ENCODE data around the gene PYY.
"Not testable (repeated sequence)": the region's sequence is repeated elsewhere in the genome, so short reads cannot be mapped to it uniquely, and the experiment has no call there.

PYY gene

DNA sequence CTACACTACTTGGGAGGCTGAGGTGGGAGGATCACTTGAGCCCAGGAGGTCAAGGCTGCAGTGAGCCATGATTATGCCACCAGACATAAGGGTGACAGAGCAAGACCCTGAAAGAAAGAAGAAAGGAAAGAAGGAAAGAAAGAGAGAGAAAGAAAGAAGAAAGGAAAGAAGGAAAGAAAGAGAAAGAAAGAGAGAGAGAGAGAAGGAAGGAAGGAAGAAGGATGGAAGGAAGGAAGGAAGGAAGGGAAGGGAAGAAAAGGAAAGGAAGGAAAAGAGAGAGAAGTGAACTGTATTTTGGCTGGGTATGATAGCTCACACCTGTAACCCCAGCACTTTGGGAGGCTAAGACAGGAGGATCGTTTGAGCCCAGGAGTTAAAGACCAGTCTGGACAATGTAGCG, 24.3 kb upstream of the PYY start:
- DNase-seq = no peak

DNA sequence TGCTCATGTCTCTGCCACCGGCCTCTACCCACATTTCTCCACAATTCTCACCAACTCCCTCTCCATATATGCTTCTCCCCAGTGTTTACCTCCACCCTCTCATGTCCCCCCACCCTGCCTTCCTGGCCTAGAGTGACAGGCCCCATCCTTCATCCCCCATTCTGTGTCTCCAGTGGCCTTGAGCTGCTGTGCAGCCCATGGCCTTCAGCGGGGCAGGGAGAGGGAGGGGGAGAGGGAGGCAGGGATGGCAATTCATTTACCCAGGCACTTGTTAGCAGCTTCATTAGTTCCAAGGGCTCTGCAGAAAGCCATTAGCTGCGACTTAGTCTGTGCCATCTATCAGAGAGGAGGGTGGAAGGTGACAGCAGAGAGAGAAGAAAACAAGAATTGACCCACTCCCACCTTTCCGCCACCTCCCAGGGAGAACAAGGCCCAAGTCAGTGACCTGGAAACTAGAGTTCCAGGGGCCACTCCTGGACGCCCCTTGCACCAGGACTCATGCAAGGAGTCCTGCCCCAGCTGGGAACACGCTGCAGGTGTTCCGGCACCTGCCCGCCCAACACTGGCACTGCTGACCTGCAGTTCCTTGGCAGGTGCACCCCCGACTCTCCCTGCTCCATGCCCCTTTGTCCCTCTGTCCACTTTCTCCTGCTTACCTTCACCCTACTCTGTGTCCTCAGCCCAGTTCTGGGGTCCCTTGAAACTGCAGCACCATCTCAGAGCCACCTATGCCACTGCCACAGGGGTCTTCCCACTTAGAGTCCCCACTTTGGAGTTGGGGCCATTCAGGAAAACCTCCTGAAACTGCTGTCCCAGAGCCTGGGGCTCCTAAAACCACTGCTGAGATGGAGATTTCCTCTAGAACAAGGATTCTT, 23.5 kb upstream of the PYY start:
- DNase-seq = no peak

DNA sequence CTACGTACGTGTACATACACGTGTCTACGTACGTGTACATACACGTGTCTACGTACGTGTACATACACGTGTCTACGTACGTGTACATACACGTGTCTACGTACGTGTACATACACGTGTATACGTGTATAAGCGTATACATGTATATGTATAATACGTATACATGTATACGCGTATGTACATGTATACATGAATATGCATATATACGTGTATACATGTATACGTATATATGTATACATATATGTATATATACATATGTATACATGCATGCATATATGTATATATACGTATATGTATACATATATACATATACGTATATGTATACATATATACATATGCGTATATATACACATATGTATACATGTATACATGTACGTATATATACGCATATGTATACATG, 22.2 kb upstream of the PYY start:
- no peak for DNase-seq

DNA sequence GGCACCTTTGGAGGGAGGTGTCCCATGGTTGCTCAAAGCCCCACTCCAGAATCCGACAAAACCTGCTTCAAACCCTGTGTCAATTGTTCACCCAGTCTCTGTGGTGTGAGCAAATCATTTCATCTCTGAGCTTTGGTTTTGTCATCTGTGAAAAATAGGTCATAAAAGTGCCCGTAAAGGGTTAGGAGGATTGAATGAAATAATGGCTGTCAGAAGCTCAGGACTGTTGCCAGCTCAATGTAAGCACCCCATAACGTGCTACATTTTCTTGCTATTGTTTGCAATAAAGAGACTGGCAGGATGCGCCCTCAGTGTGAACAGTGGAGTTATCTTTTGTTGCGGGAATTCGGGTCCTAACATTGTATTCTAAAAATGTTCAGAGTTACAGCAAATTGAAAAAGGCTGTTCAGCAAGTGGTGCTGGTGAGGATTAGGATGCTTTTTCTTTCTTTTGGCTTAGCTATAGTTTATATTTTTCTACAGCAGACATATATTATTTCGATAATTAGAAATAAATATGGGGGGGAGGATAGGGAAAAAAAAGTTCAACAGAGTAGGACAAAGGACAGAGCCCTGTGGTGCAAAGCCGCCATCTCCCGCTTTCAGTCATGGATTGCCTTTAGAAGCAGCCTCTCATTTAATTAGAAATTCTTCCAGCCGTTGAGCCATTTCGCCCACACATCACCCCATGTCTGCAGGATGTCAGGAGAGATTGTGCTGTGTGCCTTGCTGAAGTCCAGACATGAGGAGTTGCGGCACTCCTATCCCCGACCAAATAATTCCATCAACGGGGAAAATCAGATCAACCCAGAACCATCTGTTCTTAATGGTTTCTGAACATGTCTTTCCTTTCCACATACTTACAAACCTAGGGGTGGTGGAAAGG, 20.9 kb upstream of the PYY start:
- DNase-seq = no peak

DNA sequence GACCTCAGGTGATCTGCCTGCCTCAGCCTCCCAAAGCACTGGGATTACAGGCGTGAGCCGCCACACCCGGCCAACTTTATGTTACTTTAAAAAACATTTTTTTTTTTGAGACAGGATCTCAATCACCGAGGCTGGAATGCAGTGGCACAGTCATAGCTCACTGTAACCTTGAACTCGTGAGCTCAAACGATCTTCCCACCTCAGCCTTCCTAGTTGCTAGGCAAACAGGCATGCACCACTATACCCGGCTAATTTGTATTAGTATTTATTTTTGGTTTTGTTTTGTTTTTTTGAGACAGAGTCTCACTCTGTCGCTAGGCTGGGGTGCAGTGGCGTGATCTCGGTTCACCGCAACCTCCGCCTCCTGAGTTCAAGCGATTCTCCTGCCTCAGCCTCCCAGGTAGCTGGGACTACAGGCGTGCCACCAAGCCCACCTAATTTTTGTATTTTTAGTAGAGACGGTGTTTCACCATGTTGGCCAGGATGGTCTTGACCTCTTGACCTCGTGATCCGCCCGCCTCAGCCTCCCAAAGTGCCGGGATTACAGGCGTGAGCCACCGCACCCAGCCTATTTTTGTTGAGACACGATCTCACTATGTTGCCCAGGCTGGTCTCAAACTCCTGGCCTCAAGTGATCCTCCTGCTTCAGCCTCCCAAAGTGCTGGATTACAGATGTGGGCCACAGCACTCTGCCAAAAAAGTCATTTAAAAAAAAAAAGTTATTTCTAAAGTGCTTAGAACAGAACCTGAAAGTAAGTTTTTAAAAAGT, 18.9 kb upstream of the PYY start:
- DNase-seq = not testable (repeated sequence)

DNA sequence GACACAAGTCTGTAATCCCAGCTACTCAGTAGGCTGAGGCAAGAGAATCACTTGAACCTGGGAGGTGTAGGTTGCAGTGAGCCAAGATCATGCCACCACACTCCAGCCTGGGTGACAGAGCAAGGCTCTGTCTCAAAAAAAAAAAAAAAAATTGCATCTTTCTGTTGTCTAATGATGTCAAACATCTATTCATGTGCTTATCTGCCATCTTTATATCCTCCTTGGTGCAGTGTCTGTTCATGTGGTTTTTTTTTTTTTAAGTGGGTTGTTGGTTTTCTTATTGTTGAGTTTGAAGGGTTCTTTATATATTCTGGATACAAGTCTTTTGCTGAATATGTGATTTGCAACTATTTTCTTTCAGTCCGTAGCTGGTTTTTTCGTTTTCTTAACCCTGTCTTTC, 17.7 kb upstream of the PYY start:
- DNase-seq = not testable (repeated sequence)

DNA sequence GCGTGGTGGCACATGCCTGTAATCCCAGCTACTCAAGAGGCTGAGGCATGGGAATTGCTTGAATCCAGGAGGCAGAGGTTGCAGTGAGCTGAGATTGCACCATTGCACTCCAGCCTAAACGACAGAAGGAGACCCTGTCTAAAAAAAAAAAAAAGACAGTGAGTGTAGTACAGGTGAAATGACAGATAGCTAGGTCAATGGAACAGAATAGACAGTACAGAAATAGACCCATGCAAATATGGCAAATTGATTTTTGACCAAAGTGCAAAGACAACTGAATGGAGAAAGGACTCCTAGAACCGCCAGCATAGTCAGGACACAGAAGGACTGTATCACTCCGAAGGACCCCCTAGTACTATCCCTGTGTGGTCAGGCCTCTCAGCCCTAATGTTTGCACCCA, 16.6 kb upstream of the PYY start:
- no peak for DNase-seq

DNA sequence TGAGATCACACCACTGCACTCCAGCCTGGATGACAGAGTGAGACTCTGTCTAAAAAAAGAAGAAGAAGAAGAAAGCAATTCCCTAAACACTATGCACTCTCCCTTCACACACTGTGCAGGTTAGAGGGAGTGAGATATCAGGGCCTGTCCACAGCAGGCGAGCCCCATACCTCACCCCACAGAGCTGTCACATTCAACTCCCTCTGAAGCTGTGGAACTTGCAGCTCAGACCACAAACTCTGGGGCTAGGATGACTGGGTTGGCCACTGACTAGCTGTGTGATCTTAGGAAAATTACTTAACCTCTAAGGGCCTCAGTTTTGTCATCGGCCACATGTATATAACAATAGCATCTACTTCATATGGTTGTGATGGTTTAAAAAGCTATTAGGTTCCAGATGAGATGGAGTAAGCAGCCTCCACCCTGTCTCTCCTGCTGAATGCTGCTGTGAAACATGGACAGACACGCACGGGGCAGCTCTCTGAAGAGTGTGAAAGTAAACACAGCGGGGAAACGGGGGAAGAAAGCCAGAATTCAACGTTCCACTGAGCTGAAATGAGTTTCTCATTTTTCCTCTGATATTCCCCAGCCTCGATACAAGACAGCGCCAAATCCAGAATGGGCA, 13.6 kb upstream of the PYY start:
- no peak for DNase-seq

DNA sequence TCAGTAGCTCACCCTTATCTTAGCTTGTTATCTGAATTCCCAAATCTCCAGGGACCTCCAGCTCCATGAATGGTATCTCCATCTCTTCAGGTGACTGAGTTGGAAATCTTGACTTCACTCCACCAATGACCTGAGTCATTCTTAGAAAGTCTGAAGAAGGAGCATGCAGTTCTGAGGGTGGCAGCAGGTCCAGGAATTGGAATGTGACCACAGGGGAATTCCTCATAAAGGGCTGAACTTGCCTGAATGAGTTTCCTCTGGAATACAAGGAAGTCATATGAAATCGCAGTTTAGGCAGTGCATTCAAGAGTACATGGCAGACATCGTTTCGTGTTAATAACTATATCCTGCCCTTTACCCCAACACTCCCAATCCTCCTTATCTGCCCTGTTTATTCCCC, 12.5 kb upstream of the PYY start:
- DNase-seq = no peak

DNA sequence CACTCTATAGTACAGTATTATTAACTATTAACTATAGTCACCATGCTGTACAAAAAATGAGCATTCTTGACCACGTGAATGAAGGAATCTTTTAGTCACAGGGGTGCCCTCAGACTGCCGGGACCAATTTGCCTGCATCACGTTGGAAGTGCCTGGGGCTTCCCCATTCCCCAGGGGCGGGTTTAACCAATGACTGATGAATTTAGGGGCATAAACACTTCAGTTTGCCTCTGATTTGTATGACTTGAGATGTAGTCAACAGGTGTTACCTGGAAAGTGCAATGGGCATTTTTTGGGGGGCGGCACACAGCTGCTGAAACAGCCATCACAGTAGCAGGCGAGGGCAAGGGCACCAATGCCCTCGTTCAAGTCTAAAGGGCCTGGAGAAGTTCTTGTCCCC, 8.7 kb upstream of the PYY start:
- no peak for DNase-seq

DNA sequence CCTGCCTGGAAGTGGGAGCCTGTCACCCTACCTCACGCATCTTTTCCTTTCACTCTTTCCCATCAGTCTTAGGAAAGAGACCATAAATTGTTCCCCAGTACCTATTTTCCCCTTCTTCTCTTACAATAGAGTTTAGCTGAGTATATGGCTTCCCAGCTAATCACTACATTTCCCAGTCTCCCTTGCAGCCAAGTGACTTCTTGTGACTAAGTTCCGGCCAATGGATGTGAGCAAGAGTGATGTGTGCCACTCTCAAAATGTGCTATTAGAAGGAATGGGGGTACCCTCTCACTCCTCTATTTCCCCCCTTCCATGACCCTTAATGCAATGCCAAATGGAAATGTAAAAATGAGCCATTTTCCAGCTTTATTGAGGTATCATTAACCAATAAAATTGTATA, 8.2 kb upstream of the PYY start:
- DNase-seq = no peak

DNA sequence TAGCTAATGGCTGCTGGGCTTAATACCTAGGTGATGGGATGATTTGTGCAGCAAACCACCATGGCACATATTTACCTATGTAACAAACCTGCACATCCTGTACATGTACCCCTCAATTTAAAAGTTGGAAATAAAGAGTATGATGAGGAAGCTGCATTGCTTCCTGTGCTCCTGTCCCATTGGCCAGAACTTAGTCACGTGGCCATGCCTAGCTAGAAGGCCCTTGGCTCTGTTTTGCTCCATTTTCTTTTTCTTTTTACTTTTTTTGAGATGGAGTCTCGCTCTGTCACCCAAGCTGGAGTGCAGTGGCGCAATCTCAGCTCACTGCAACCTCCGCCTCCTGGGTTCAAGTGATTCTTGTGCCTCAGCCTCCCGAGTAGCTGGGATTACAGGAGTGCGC, 7.6 kb upstream of the PYY start:
- DNase-seq = not testable (repeated sequence)

DNA sequence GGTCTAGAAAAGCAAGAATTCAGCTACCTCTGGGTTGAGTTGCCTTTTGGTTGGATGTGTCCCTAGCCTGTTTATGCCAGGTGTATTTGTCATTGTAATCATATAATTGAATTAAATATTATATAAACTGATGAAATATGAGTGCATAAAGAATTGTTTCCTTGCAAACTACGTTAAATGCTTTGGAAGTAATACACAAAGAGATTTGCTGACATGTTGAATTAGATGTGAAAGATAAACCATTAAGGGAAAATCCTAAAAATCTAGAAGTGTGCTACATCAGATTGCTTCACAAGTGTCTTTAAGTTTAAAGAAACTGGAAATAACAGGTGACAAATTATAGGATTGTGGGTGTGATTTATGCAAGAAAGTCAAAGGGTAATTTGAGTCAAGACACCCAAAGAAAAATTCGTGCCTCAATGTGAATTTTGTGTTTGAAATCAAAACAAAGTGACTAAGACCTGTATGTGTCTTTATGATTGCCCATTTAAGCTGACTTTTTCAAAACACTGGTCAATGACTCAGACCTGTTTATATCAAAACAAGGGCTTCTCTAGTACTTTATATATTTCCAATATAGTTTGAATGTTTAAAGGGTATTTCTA, 5.1 kb upstream of the PYY start:
- no peak for DNase-seq

DNA sequence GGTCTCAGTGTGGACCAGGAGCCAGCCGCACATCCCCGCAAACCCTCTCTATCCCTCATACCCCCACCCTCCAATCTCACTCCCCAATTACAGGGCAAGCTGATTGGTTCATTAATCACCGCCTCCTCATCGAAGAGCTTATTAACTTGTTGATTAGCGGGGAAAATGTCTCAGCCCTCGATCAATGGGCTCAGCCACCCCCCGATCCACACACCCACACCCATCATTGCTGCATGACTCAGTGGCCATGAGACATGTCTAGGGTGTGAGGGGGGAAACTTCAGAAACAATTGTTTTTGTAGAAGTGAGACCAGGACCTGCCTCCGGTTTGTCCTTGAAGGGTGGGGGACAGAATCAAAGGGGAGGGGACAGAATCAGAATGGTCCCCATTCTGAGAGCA, 2.5 kb upstream of the PYY start:
- no peak for DNase-seq

DNA sequence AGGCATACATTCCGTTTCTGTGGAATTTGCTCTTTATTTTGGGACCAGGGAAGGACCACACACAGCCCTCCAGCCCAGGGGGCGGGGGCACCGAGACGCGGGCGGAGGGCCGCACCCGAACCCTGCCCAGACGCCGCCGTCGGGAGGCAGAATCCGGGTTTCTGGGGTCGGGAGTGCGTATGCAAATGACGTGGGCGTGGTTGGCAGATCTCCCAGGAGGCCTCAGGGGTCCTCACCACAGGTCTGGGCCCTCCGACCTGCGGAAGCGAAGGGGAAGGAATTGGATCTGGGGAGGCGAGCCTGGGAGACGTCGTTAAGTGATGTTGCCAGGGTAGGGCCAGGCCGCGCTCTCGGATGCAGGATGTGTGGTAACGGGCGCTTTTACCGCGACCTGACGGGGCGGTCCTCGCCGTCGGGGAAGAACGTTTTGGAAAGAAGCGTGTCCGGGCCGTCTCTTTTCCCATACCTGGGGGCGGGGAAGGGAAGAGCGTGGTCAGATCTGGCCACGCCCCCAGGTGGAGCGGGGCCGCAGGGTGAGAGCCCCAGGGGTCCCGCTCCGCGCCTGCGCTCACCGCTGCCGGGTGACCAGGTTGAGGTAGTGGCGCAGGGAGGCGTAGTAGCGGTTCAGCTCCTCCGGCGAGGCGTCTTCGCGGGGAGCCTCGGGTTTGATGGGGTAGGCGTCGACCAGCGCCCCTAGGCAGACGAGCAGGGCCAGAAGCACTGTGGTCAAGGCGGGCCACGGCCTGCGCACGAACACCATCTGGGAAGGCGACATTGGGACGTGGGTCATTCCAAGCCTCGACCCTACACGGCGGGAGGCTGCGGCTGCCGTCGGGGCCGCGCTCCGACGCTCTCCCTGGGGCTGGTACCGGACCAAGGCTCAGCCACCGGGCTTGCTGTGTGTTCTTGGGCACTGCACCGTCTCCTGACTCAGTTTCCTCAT, 745 bp downstream of the PYY start:
- no peak for DNase-seq

DNA sequence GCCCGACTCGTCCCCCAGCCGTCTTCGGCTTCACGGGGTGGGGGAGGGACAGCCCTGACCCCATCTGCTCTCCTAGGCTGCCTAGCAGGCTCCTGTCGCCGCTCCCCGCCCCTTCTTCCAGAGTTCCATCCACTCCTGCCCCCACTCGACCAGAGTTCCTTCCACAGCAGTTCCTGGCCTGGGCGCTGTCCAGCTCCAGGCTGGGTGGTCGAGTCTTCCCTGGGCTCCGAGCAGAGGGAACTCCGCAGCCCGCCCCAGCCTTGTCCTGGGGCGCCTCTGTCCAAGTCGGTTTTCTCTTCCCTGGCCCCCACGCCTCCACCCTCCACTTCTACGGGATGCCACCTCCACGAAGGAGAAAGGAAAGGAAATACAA, 1.4 kb downstream of the PYY start:
- no peak for DNase-seq

DNA sequence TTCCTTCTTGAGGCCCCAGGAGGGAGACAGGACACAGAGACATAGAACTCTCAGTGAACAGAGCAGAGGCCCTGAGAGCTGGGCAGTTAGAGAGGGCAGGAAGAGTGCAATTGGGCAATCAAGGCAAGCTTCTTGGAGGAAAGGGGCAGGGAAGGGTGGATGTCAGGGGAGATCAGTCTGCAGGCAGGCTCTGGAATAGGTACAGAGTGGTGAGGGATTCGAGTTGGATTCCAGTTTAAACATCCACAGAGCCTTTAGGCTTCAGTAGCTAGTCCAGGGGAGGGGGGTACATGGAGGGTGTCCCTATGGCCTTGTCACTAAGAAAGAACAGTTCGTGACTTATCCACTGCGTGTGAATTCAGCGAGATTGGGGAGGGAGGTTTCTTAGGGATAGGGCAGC, 2.0 kb downstream of the PYY start:
- no peak for DNase-seq

DNA sequence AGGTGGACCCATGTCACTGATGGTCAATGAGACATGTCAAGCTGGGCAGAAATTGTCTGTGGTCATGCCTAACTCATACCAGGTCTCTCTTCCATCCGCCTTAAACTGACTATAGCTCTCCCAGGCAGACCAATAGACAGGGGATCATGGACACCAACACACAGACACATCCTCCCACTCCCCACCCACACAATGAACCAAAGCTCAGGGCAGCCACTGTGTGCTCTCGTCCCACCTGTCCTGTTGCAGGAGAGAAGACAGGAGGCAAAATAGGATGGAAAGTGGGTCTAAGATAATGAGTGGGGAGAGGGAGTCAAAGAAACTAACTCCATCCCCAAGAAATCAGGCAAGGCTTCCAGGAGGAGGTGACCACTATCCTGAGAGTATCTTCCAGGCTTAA, 3.2 kb downstream of the PYY start:
- no peak for DNase-seq

DNA sequence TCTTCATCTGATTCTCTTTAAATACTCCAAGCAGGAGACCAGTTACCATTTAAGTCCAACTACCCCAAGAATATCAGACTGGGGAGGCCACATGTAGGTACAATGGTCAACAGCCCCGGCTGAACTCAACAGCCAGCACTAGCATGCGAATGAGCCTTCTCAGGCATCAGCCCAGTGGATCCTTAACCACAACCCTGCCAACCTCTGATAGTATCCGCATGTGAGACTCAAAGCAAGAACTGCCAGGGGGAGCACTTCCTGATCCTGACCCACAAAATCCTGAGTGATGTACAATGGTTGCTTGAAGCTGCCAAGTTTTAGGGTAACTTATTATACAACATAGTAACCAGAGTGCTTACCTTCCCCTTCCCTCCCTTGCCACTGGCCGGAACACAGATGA, 4.0 kb downstream of the PYY start:
- DNase-seq = no peak

DNA sequence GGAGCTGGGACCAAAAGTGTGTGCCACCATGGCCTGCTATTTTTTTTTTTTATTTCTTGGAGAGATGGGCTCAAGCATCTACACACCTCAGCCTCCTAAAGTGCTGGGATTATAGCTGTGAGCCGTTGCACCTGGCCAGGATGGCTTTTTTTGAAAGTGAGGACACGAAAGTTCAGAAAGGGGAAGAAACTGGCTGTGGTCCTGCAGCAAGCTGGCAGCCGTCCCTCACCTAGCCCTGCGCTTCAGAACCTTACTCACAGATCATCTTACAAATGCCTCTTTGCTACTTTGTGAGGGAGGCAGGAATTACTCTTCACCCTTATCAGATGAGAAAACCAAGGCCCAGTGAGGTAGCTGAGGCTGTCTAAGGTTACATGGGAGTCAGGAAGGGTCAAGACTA, 7.0 kb downstream of the PYY start:
- DNase-seq = no peak

DNA sequence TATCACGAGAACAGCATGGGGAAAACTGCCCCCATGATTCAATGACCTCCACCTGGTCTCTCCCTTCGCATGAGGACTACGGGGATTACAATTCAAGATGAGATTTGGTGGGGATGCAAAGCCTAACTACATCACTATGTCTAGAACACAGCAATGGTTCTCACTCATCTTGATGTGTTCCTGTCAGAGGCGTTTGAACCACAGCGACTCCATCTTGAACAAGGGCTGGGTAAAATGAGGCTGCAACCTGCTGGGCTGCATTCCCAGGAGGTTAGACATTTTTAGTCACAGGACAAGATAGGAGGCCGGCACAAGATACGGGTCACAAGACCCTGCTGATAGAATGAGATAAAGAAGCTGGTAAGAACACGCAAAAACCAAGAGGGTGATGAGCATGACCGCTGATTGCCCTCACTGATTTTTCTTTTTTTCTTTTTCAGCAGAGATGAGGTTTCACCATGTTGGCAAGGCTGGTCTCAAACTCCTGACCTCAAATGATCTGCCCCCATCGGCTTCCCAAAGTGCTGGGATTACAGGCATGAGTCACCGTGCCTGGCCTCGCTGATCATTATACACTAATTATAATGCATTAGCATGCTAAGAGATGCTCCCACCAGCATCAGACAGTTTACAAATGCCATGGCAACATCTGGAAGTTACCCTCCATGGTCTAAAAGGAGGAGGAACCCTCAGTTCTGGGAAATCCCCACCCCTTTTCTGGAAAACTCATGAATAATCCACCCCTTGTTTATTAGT, 8.5 kb downstream of the PYY start:
- DNase-seq = no peak

All from GF-D8 (cell line).